Daoy (cell line): ENCODE measurements around the gene UGT2B15. TPM values are rescaled to one million over a fixed set of nuclear protein-coding genes. Genes with fewer than 3 reads are reported as not detected.
"Not testable (repeated sequence)": the region's sequence is repeated elsewhere in the genome, so short reads cannot be mapped to it uniquely, and the experiment has no call there.

ENCODE experiments used
- DNase-seq: peaks from one replicate; pipeline ENCODE4 v3.0.0-alpha.2; 2015; ENCODE audit warnings: low read depth
- total RNA-seq: library from RNA; depleted of rRNA; stranded (reverse); fragments of >200 nt; shearing (Covaris generic); gene quantifications from 2 replicates; pipeline ENCODE4 v1.2.3, GENCODE V29; 2014; rRNA removed

UGT2B15 gene
- total RNA-seq, 1 experiment from 2014 or later = not detected

DNA sequence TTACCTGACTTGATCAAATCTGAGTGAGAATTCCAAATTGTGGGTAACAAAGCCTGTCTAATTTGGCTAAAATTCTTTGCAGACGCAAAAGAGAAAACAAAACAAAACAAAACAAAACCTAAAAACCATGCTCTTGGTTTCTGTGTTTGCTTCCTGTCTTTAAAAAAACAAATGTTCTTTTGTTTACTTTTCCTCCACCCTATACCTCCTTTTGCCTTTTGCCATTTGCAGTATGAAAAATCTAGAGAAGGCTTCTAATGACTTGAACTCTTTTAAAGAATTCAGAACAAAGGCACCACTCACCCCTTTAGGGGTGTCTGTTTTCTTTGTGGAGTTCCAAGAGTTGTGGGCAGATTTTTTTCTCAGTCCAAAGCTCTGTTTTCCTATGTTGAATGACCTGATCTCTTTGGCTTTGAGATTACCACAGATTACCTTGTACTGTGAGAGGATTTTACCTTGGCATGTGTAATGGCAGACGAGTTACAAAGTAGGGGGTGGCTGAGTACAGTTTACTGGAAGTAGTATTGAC, 13.9 kb downstream of the UGT2B15 start:
- not testable (repeated sequence) for DNase-seq

DNA sequence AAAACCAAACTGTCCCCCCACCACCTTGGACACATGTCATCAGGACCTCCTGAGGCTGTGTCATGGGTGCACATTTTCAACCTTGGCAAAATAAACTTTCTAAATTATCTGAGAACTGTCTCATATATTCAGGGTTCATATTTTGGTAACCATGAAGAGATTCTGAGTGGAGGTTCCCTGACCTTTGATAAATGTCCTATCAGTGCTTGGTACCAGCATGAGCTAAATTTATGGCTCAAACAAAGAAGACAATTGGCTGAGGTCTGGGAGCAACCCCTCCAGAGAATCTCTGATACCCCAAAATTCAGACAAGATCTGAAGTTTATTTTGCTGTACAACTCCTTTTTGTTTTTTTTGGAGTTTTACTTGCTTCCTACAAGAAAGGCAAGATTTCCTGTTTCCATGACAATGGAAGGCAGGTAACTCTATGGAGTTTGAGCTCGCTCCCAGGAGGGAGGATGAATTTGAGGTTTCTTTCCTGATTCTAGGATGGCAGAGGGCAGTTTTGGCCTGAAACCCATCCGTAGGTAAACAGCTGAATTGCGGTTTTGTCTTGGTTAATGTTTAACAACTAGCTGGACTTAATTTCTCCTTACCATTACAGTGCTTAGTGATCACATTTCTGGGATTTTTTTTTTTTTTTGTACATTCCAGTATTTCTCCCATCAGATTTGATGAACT, 14.5 kb downstream of the UGT2B15 start:
- no peak for DNase-seq

DNA sequence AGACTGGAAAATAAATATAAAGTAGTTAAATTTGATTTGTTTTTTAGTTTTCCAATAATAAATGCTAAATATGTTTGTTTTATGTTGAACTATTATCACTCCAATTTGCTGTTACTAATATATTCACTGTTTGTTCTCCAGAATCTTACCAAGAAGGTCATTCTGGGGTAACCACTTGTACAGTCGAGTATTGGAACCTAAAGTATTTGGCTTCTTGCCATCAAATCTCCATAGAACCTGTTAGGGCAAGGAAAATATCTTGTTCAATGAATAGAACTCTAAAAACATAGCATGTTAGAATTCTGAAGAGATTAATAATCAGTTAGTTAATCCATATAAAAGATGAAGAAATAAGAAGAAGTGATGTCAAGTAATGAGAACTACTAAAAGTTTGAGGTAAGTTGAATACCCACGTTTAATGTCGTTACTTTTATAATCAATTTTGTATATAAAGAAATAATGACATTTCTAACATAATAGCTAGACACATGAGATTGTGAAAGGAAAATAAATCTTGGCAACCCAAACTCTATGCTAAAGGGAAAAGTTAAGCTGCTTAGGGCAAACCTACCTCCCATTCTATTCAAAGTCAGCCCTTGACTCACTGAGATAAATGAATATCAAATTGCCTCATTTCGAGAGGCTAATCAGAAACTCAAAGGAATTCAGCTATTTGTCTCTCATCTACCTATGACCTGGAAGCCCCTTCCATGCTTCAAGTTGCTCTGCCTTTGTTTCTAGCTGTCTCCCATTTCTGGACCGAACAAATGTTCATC, 15.3 kb downstream of the UGT2B15 start:
- no peak for DNase-seq

DNA sequence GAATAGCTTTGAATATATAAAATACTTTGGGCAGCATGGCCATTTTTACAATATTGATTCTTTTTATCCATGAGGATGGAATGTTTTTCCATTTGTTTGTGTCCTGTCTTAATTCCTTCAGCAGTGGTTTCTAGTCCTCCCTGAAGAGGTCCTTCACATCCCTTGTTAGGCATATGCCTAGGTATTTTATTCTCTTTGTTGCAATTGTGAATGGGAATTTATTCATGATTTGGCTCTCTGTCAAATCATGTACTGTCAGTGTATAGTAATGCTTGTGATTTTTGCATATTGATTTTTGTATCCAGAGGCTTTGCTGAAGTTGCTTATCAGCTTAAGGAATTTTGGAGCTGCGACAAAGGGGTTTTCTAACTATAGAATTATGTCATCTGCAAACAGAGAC, 18.5 kb downstream of the UGT2B15 start:
- no peak for DNase-seq

DNA sequence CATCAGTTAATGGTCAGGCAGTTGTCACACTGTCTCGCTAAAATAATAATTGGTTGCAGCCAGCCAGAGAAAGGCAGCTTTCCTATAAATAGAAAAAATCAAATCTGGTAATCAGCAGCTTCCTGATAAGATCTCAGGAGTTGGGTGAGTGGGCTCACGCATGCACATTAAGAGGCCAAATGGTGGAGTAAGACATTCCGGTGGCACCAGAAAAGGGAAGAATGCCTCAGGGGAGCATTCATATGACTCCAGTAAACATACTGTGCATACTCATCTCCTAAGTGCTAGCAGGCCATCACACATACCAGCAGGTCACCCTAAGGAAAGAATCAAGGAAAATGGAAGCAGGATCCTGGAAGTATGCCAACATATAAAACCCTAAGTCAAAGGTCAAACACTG, 40.1 kb downstream of the UGT2B15 start:
- no peak for DNase-seq

DNA sequence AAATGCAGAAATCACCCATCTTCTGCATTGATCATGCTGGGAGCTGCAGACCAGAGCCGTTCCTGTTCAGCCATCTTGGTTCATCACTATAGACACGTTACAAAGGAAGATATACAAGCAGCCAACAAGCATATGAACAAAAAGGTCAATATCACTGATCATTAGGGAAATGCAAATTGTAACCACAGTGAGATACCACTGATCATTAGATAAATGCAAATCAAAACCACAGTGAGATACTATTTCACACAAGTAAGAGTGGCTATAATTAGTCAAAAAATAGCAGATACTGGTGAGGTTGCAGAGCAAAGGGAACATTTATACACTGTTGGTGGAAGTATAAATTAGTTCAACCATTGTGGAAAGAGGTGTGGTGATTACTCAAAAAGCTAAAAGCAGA, 47.7 kb downstream of the UGT2B15 start:
- DNase-seq = not testable (repeated sequence)

DNA sequence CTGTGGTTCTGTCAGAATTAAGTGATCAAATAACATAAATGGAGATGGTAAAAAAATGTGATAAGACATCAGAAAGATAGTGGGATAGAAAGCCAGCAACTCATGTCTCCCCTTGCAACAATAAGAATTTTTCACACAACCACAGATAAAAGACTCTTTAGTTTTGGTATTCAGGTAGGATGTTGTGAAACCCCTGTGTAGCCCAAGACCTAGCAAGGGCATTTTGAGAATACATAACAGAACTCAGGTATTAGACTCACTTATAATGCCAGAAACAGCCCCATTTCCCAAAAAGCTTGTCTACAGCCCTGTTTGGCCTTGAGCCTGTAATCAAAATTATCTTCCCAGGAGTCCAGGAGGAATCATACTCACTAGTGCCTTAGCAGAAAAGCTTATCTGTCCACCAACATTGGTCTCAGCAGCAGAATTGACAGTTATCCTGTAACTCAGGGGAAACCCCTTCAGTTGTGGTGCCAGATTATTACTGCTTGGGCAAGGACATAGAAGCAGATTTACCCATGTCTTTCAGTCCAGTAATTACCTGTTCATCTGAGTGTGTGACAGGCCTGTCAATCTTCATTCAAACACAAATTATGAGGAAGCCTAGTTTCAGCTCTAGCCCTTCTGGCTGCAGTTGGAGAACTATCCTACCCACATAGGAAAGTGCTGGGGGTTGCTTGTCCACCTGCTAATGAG, 53.3 kb downstream of the UGT2B15 start:
- no peak for DNase-seq

DNA sequence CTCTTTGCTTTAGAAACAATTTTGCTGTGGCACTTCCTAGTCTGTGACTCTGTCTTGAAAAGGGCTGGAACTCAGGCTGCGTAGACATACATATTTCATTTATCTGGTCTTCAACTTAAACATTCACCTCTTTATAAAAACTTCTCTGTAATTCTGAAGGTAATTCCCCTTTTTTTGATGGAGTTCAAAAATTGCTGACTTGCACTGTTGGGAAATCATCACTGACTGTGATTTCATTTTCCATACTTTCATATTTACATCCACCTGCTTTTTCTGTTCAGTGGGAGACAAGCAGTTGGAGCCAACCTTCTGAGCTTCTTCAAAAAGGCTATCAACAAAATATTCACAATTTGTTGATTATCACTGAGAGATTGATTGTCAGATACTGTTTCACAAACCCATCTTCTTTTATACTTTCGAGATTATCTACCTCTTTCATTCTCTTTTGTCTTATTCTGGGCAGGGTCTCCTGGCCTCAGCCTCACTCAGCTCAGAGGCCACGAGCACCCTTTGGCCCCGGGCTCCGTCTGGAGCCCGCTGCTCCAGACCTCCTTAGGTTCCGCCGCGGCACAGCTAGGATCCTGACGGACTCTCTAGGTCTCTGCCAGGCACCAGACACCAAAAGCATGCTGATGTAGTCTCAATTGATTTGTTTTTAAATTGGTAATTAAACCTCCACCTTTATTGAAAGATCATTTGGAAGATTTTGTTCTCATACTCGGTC, 54.6 kb downstream of the UGT2B15 start:
- DNase-seq = no peak

DNA sequence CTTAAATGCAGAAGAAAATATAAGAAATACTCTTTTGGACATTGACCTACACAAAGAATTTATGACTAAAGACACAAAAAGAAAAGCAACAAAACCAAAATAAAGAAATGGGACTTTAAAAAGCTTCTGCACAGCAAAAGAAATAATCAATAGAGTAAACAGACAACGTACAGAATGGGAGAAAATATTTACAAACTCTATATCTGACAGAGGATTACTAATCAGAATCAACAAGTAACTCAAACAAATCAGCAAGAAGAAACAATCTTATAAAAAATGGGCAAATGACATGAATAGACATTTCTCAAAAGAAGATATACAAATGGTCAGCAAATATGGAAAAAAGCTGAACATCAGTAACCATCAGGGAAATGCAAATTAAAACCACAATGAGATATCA, 56.7 kb downstream of the UGT2B15 start:
- DNase-seq = no peak

DNA sequence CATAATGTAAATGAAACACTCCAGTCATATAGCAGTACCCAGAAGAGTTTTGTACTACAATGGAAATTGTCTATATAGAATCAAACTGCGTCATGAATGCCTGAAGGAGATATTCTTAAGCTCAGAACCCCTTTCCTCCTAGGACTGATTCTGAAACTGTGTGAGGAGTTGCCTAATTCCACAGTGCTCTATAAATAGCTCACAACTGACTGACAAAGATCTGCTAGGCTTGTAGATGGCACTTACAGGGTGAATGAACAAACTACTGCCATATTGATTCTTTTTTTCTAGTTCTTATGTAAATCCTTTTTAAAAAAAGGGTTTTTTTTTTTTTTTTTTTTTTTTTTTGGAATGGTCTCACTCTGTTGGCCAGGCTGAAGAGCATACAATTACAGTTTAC, 64.2 kb downstream of the UGT2B15 start:
- DNase-seq = no peak

DNA sequence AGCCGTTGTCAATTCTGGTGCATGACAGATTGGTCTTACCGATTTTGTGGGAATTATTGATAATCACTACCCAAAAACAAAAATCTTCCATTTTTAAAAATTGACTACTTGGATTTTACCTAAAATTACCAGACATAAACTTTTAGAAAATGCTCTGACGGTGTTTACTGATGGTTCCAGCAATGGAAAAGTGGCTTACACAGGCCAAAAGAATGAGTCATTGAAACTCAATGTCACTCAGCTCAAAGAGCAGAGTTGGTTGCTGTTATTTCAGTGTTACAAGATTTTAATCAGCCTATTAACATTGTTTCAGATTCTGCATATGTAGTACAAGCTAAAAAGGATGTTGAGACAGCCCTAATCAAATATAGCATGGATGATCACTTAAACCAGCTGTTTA, 71.3 kb downstream of the UGT2B15 start:
- DNase-seq = no peak

DNA sequence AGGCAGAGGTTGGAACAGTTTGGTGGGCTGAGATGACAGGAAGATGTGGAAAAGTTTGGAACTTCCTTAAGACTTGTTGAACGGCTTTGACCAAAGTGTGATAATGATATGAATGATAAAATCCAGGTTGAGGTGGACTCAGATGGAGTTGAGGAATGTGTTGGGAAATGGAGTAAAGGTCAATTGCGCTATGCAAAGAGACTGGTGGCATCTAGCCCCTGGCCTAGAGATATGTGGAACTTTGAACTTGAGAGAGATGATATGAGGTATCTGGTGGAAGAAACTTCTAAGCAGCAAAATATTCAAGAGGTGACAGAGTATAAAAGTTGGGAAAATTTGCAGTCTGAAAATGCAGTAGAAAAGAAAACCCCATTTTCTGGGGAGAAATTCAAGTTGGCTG, 73.0 kb downstream of the UGT2B15 start:
- DNase-seq = no peak

Other genes starting within 250 kb of the UGT2B15 start
- not detected in 2 replicates for gene TMPRSS11E, start 223.2 kb downstream of the UGT2B15 start, total RNA-seq
- gene UGT2B17, start 94.3 kb downstream of the UGT2B15 start, total RNA-seq = not detected in 2 replicates
- not detected in 2 replicates for gene UGT2B10, start 145.3 kb upstream of the UGT2B15 start, total RNA-seq